Subcutaneous adipose tissue (tissue), 4 donors: ENCODE measurements around the gene TMEM52. TPM values are rescaled to one million over a fixed set of nuclear protein-coding genes. Genes with fewer than 3 reads are reported as not detected.

Source experiments
- total RNA-seq, 4 donors: library from RNA; depleted of rRNA; stranded (reverse); fragments of >200 nt; gene quantifications; one replicate each; pipeline ENCODE4 v1.1.0, GENCODE V29; 2016
- TF ChIP-seq, protein P1 (sequence below): fragments of 450-650 bp; IDR thresholded peaks from one replicate; pipeline ENCODE4 v1.5.1; 2016; ENCODE audit warnings: low read depth, mild to moderate bottlenecking, control low read depth, antibody characterized with exemption, moderate library complexity

TMEM52 gene
- total RNA-seq, 4 donors from 2014 or later, result 1.3 to 9.8 (median 1.7) TPM; not detected in 1

DNA sequence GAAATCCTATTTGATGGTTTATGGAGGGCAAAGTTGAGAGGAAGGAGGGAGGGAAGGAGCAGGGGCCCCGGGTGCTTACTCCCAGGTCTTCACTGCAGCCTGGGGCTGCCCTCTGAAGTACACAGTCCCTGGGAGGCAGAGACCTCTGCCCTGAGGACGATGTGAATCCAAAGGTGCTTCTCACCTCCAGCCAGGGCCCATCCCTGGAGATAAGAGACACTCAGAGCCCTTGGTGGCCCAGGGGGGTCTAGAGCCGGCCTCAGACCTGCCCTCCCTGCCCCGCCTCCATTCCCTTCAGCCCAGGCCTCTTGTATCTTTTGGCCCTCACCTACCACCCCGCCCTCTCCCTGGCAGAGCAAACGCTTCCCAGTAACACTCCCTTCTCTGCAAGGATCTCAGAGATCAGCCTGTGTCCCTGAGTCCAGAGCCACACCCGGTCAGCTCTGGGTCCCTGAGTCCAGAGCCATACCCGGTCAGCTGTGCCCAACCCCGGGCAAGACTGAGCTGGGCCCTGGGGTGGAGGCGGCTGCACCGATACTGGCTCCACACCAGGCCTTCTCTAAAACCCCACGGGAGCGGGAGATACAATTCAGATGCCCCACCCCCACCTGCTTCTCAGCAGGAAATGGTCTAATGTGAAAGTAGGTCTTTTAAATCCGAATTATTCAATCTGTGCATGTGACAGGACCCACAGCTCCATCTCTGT, 24.6 kb downstream of the TMEM52 start:
- TF ChIP-seq, protein P1, sequence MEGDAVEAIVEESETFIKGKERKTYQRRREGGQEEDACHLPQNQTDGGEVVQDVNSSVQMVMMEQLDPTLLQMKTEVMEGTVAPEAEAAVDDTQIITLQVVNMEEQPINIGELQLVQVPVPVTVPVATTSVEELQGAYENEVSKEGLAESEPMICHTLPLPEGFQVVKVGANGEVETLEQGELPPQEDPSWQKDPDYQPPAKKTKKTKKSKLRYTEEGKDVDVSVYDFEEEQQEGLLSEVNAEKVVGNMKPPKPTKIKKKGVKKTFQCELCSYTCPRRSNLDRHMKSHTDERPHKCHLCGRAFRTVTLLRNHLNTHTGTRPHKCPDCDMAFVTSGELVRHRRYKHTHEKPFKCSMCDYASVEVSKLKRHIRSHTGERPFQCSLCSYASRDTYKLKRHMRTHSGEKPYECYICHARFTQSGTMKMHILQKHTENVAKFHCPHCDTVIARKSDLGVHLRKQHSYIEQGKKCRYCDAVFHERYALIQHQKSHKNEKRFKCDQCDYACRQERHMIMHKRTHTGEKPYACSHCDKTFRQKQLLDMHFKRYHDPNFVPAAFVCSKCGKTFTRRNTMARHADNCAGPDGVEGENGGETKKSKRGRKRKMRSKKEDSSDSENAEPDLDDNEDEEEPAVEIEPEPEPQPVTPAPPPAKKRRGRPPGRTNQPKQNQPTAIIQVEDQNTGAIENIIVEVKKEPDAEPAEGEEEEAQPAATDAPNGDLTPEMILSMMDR, result no peak

DNA sequence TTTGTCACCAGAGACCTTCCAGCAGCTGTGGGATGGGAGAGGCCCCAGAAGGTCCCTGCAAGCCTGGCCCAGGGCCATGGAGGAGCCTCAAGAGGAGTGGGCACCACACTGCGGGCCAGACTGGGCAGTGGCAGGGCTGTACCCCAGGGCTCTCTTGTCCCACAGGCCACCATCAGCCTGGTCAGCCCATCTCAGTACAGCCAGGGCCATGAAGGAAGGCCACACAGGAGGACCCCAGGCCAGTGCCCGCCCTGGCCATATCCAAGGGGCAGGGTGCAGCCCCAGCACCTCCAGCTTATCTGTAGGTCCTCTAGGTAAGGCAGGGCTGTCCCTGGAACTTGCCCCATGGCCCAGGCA, 25.1 kb downstream of the TMEM52 start:
- TF ChIP-seq, protein P1, result no peak

DNA sequence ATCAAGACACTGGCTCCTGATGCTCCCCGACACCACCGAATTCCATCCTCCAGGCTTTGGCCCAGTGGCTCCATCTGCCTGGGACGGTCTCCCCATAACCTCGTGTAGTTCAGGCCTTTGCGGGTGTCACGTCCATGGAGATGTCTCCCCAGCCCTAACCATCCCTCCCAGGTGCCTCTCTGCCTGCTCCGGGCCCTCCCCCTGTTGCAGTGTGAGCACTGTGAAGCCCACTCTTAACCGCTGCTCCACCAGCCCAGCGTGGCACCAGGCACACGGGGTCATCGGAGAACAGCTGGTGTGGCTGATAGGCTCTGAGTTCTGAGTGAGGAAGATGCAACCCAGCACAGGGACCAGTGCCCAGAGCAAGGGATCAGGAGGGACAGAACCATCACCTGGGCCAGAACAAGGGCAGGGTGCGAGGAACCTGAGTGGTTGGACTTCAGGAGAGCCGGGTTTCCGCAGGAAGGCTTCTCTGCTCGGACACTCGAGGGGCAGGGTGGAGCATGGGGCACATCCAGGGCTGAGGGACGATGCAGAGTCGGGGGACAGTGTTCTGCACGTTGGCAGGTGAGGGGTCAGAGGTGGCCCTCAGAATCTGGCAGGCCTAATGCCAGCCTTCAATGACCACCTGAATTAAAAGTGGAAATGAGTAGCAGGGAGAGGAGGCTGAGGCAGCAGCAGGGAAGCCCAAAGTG, 25.6 kb downstream of the TMEM52 start:
- TF ChIP-seq, protein P1, result no peak

DNA sequence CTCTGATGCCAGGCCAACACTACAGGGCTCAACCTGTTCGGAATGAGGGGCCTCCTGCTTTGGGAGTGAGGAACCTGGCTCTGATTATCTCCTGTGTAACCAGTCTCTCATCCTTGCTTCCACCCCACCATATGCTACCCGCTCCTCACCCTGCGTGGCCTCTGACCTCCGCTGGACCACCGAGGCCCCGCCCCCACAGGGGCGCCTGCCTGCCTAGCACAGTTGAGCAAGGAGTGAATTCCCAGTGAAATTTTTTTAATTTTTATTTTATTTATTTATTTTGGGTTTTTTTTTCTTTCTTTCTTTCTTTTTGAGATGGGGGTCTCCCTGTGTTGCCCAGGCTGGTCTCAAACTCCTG, 26.3 kb downstream of the TMEM52 start:
- TF ChIP-seq, protein P1, result no peak

DNA sequence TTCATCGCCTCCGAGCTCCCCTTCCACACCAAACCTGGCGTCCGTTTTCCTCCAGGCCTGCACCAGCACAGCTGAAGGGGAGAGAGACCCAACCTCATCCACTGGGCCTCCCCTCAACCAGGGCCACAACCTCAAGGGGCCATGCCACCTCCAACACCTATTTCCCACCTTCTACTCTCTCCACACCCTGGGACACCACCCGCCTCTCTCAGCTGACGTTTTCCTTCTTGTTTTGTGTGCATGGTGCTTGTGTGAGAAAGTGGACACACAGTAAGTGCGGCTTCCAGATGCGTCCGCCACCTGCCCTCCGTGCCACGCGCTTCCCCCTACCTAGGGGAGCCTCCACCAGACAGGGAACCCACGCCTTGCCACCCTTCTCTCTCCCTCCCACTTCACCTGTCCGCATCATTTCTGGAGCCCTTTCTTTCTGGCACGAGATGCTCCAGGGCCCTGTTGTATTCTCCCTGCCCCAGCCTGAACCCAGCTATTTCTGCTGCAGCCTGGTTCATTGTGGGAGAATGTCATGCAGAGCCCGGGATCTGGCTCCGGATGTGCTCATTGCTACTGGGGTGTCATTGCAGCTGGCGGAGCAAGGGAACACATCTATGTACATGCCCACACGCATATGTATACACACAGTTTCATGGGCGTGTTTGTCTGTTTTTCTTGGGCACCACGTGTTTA, 26.9 kb downstream of the TMEM52 start:
- TF ChIP-seq, protein P1, result no peak

DNA sequence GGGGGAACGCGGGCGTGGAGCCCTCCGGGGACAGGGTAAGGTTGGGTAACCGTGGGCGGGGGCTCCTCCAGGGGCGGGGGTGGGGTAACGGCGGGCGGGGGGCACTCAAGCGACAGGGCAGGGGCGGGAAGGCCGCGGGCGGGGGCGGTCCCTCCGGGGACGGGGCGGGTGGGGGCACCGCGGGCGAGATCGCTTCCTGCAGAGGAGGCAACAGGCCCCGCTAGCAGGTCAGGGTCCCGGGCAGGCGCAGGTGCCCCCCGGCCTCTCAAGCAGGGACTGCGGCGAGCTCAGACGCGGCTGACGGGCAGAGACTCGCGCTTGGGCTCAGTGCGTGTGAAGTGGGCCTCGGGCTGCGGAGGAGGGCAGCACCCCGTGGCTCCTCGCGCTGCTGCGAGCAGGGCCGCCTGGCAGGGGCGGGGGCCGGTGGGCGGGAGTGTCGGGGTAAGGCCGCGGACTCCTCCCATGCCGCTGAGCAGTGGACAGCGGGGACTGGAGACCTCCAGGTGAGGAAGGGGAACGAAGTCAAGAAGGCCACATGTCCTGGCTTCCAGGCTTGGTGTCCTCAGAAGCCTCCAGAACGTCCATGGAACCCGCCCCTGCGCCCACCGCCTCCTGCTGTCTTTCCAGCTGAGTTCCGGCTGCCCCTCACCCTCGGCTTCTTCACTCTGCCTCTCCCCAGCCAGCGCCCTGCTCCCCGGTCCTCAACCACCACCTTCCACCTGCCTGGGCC, 27.6 kb downstream of the TMEM52 start:
- TF ChIP-seq, protein P1, result no peak
